ENCODE results near the gene CSNK1G2. TPM values are rescaled to one million over a fixed set of nuclear protein-coding genes. Genes with fewer than 3 reads are reported as not detected.

The CSNK1G2 gene
- total RNA-seq, 1 donor: 69.5 TPM

- H3K4me3 ChIP-seq (ENCODE audit: low read depth, low read length): peak within 1 kb of the TSS; percentile 78
- DNase-seq (ENCODE audit: low read depth): peak; percentile 99
- TF ChIP-seq CTCF (IDR thresholded peaks at IDR 0.05; ENCODE audit: insufficient read depth, low read depth, low read length): no peak
Observed at GRCh38 chr19:1905110-1905862, 35.7 kb upstream of the CSNK1G2 start, which contains the start of the genes ADAT3 and SCAMP4. Gene ADAT3 (plus strand): TSS chr19:1905399. CDS start chr19:1912048, 6,649 bp downstream. Gene SCAMP4 (plus strand): TSS chr19:1905399. CDS start chr19:1915020, 9,621 bp downstream.

- no peak for TF ChIP-seq CTCF (IDR thresholded peaks at IDR 0.05; ENCODE audit: insufficient read depth, low read depth, low read length)
- DNase-seq (ENCODE audit: low read depth): no peak
- peak overlapping the region; percentile 78 for H3K4me3 ChIP-seq (ENCODE audit: low read depth, low read length)
Observed at GRCh38 chr19:1905863-1906375, 35.1 kb upstream of the CSNK1G2 start.

- TF ChIP-seq CTCF (IDR thresholded peaks at IDR 0.05; ENCODE audit: insufficient read depth, low read depth, low read length): no peak
- no peak for DNase-seq (ENCODE audit: low read depth)
- no peak overlapping the region for H3K4me3 ChIP-seq (ENCODE audit: low read depth, low read length)
Observed at GRCh38 chr19:1906985-1907562, 33.9 kb upstream of the CSNK1G2 start.

- H3K4me3 ChIP-seq (ENCODE audit: low read depth, low read length): no peak overlapping the region
- TF ChIP-seq CTCF (IDR thresholded peaks at IDR 0.05; ENCODE audit: insufficient read depth, low read depth, low read length): no peak
- DNase-seq (ENCODE audit: low read depth): no peak
Observed at GRCh38 chr19:1907563-1908363, 33.2 kb upstream of the CSNK1G2 start.

- H3K4me3 ChIP-seq (ENCODE audit: low read depth, low read length): no peak overlapping the region
- TF ChIP-seq CTCF (IDR thresholded peaks at IDR 0.05; ENCODE audit: insufficient read depth, low read depth, low read length): no peak
- no peak for DNase-seq (ENCODE audit: low read depth)
Observed at GRCh38 chr19:1908364-1908678, 32.7 kb upstream of the CSNK1G2 start.

- TF ChIP-seq CTCF (IDR thresholded peaks at IDR 0.05; ENCODE audit: insufficient read depth, low read depth, low read length): no peak
- no peak overlapping the region for H3K4me3 ChIP-seq (ENCODE audit: low read depth, low read length)
- no peak for DNase-seq (ENCODE audit: low read depth)
Observed at GRCh38 chr19:1909761-1910080, 31.3 kb upstream of the CSNK1G2 start.

Measured in fibroblast of villous mesenchyme (primary cell).